OCI-LY7 (cell line): ENCODE results near the gene SLC39A8. TPM values are rescaled to one million over a fixed set of nuclear protein-coding genes. Genes with fewer than 3 reads are reported as not detected.

ENCODE experiments used
- BruUV-seq: library from RNA; stranded (reverse); fragments of 400-500 nt; replicated peaks from 2 replicates; lab custom pipeline; 2021; lab: Mats Ljungman, UMichigan
- CTCF ChIA-PET: fragments of 300-600 bp; sonication (Branson Sonifier 250); formaldehyde crosslinking; loops from one replicate; lab custom pipeline; 2022; ENCODE audit warnings: antibody characterized with exemption; ENCODE audit not compliant: unreplicated experiment; lab: Charles Lee
- POLR2A ChIA-PET: fragments of 300-600 bp; sonication (Branson Sonifier 250); formaldehyde crosslinking; loops from one replicate; lab custom pipeline; 2022; ENCODE audit warnings: antibody characterized with exemption; lab: Charles Lee
- DNase-seq: peaks from one replicate; pipeline ENCODE4 v3.0.0-alpha.2; 2015; ENCODE audit warnings: low spot score
- H2AFZ ChIP-seq: fragments of 200-600 bp; sonication (generic), shearing (Covaris generic); 2 replicates; pipeline ENCODE4 v1.6.1; 2014; ENCODE audit warnings: mild to moderate bottlenecking, antibody characterized with exemption, low read length, moderate library complexity
- H3K27ac ChIP-seq: fragments of 200-600 bp; sonication (generic); 2 replicates; pipeline ENCODE4 v1.5.1; 2014; ENCODE audit warnings: mixed run types, low read depth, mild to moderate bottlenecking, moderate library complexity, low read length, inconsistent platforms; ENCODE audit not compliant: poor library complexity, severe bottlenecking
- H3K36me3 ChIP-seq: fragments of 200-600 bp; sonication (generic); 2 replicates; pipeline ENCODE4 v1.6.1; 2014; ENCODE audit warnings: mild to moderate bottlenecking, antibody characterized with exemption, low read length, moderate library complexity, mixed read lengths; ENCODE audit not compliant: insufficient read depth
- H3K4me1 ChIP-seq: fragments of 200-600 bp; sonication (generic); 2 replicates; pipeline ENCODE4 v1.5.1; 2014; ENCODE audit warnings: mild to moderate bottlenecking, low read length; ENCODE audit not compliant: insufficient read depth, poor library complexity, severe bottlenecking
- H3K4me2 ChIP-seq: fragments of 200-600 bp; sonication (generic); 2 replicates; pipeline ENCODE4 v1.6.1; 2014; ENCODE audit warnings: mild to moderate bottlenecking, low read length
- H3K4me3 ChIP-seq: fragments of 200-600 bp; sonication (generic); 2 replicates; pipeline ENCODE4 v1.5.1; 2014; ENCODE audit warnings: mild to moderate bottlenecking, low read depth, low read length; ENCODE audit not compliant: poor library complexity, severe bottlenecking
- H3K79me2 ChIP-seq: fragments of 200-600 bp; sonication (generic); 2 replicates; pipeline ENCODE4 v1.6.1; 2016; ENCODE audit warnings: low read depth, mild to moderate bottlenecking, low read length, moderate library complexity, mixed read lengths; ENCODE audit not compliant: insufficient read depth
- H3K9me2 ChIP-seq: fragments of 200-600 bp; sonication (generic); 2 replicates; pipeline ENCODE4 v1.6.1; 2016; ENCODE audit warnings: mild to moderate bottlenecking, low read length, mixed read lengths; ENCODE audit not compliant: insufficient read depth
- H3K9me3 ChIP-seq: fragments of 200-600 bp; sonication (generic); 2 replicates; pipeline ENCODE4 v1.6.1; 2014; ENCODE audit warnings: mild to moderate bottlenecking, mixed run types, low read length, mixed read lengths
- H4K20me1 ChIP-seq: fragments of 200-600 bp; sonication (generic); 2 replicates; pipeline ENCODE4 v1.6.1; 2014; ENCODE audit warnings: mild to moderate bottlenecking, antibody characterized with exemption, low read length, moderate library complexity, mixed read lengths; ENCODE audit not compliant: insufficient read depth
- CTCF ChIP-seq: fragments of 200-600 bp; sonication (generic); conservative IDR thresholded peaks from 2 replicates; pipeline ENCODE4 v1.5.1; 2014; ENCODE audit warnings: mild to moderate bottlenecking, antibody characterized with exemption, low read length, moderate library complexity, mixed read lengths
- EZH2phosphoT487 ChIP-seq: fragments of 200-600 bp; sonication (generic); IDR thresholded peaks from 2 replicates; pipeline ENCODE4 v1.6.1; 2018; ENCODE audit warnings: low read depth, borderline replicate concordance, mild to moderate bottlenecking, mixed run types, antibody characterized with exemption, low read length, moderate library complexity, mixed read lengths
- intact Hi-C: fragments of 100-400 bp; cut with micrococcal nuclease; formaldehyde crosslinking; loops from one replicate; pipeline ENCODE4 v1.10.0; 2022; ENCODE audit not compliant: unreplicated experiment
- total RNA-seq, 2 experiments: library from RNA; depleted of rRNA in 1 of 2; stranded (reverse); fragments of >200 nt in 1 of 2; shearing (Covaris generic) in 1 of 2; gene quantifications; 2 replicates each; pipeline ENCODE4 v1.2.3, GENCODE V29; 2014 to 2022

The SLC39A8 gene
- total RNA-seq, 2 experiments from 2014 or later = 35.4 to 57.0 TPM

DNA sequence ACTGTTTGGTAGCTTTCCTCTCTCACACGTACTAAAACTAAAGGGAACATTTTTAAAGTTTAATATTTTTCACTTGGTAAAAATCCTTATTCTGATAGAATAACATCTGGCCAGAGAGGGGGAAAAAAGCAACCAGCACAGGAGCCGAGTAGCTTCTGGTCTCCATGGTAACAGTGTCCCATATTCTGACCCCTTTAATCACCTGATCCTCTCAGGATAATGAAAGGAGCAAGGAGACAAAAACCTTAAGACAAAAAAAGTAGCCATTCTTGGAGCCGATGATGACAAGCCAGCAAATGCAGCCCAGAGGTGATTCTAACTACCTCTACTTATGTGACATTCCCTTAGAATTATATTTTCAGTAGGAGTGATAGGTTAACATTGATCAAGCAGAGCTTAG lies 126.6 kb downstream of the SLC39A8 start:
- no peak overlapping the region for H2AFZ ChIP-seq
- no peaks in the 10 kb centered on the region for H3K79me2 ChIP-seq
- H3K9me2 ChIP-seq = no peaks in the 10 kb centered on the region
- H4K20me1 ChIP-seq = no peaks in the 10 kb centered on the region
- no peak overlapping the region for H3K4me3 ChIP-seq
- H3K4me2 ChIP-seq = no peak overlapping the region
- no peaks in the 10 kb centered on the region for H3K4me1 ChIP-seq
- BruUV-seq = no TSS peak
- intact Hi-C loops = no loop called here
- ChIA-PET CTCF (no interaction called here), POLR2A (no interaction called here)
- TF ChIP-seq EZH2phosphoT487 (no peak), CTCF (no peak)
- no peaks in the 10 kb centered on the region for H3K36me3 ChIP-seq
- no peaks in the 10 kb centered on the region for H3K9me3 ChIP-seq
- no peak overlapping the region for H3K27ac ChIP-seq
- DNase-seq = no peak

DNA sequence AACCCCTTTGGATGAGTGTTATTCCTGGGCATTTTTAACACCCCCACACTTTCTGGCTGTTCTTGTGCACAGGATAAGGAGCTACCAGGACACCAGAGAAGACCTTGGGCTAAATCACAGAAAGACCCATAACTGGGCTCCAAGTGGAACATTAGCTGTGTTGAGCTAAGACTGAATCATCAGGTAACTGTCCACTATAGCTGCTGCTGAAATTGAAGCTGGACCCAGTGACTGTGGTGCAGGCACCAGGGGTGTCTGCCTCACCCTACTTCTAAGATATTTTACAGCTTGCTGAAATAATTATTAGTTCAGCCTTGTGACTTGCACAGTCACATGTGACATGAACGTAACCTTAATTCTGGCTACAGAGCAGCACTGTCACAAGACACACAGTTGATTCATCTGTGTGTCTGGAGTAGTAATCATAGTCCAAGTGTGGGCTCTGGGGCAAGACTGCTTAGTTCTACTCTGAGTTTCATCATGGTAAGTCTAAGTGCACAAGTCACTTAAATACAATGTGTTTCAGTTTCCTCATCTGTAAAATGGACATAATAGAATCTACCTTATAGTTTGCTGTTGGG lies 127.4 kb downstream of the SLC39A8 start:
- POLR2A ChIA-PET = no interaction called here
- no peaks in the 10 kb centered on the region for H4K20me1 ChIP-seq
- intact Hi-C loops = no loop called here
- no peak overlapping the region for H3K4me2 ChIP-seq
- no peaks in the 10 kb centered on the region for H3K9me2 ChIP-seq
- TF ChIP-seq CTCF (no peak), EZH2phosphoT487 (no peak)
- no peaks in the 10 kb centered on the region for H3K9me3 ChIP-seq
- no peak for DNase-seq
- H3K4me3 ChIP-seq = no peak overlapping the region
- no peak overlapping the region for H3K27ac ChIP-seq
- no TSS peak for BruUV-seq
- CTCF ChIA-PET = no interaction called here
- H3K4me1 ChIP-seq = no peaks in the 10 kb centered on the region
- H3K36me3 ChIP-seq = no peaks in the 10 kb centered on the region
- H2AFZ ChIP-seq = no peak overlapping the region
- no peaks in the 10 kb centered on the region for H3K79me2 ChIP-seq

DNA sequence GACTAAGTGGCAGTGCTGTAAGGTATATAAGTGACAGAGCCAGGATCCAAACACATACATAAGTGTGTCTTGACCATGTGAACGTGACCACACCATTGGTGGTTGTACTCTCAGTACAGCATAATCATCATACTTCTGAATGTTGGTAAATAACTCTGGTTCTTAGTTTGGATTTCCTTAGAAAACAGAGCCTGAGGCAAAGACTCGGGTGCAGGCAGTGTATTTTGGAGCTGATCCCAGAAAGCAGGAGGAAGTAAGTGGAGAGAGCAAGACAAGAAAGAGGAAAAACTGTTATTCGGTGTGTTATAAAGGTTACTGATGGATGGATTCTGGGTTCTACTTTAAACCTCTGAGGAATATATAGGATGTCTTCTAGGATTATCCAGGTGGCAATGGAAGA lies 127.9 kb downstream of the SLC39A8 start:
- Histone ChIP-seq H4K20me1 (no peaks in the 10 kb centered on the region), H3K9me3 (no peaks in the 10 kb centered on the region), H3K4me2 (no peak overlapping the region), H2AFZ (no peak overlapping the region), H3K27ac (no peak overlapping the region), H3K36me3 (no peaks in the 10 kb centered on the region), H3K79me2 (no peaks in the 10 kb centered on the region), H3K4me1 (no peaks in the 10 kb centered on the region), H3K4me3 (no peak overlapping the region), H3K9me2 (no peaks in the 10 kb centered on the region)
- DNase-seq = no peak
- TF ChIP-seq CTCF (no peak), EZH2phosphoT487 (no peak)
- intact Hi-C loops = no loop called here
- POLR2A ChIA-PET = no interaction called here
- CTCF ChIA-PET = no interaction called here
- BruUV-seq = no TSS peak
